GM12878 (cell line): ENCODE data around the gene LYRM4. TPM values are rescaled to one million over a fixed set of nuclear protein-coding genes. Genes with fewer than 3 reads are reported as not detected.

Source experiments
- ATAC-seq: fragments of 200-7000 bp; cut with Tn5 transposase; 3 replicates; pipeline ENCODE4 v1.9.1; 2020; ENCODE audit warnings: mild to moderate bottlenecking, moderate library complexity
- BruUV-seq: library from RNA; stranded (reverse); fragments of 400-500 nt; replicated peaks from 2 replicates; lab custom pipeline; 2021; lab: Mats Ljungman, UMichigan
- CTCF ChIA-PET: fragments of 300-600 bp; sonication (Branson Sonifier 250); formaldehyde crosslinking; extraction: SDS; loops from one replicate; lab custom pipeline; 2021; ENCODE audit warnings: inconsistent platforms; lab: Yijun Ruan, JAX
- POLR2A ChIA-PET: fragments of 350-600 bp; formaldehyde crosslinking; extraction: SDS; loops from one replicate; lab custom pipeline; 2021; ENCODE audit warnings: inconsistent platforms; lab: Charles Lee
- RAD21 ChIA-PET: fragments of 300-600 bp; sonication (Branson Sonifier 250); formaldehyde crosslinking; loops from one replicate; lab custom pipeline; 2023; ENCODE audit warnings: antibody characterized with exemption; ENCODE audit not compliant: unreplicated experiment; lab: Charles Lee
- SMC1A ChIA-PET: fragments of 300-600 bp; sonication (Branson Sonifier 250); formaldehyde crosslinking; loops from one replicate; lab custom pipeline; 2023; ENCODE audit not compliant: unreplicated experiment, uncharacterized antibody; lab: Charles Lee
- DNase-seq: peaks from one replicate; pipeline ENCODE4 v3.0.0-alpha.2; 2011; ENCODE audit warnings: low read depth, low spot score
- FAIRE-seq: peaks from 3 replicates; lab custom pipeline; 2011; peaks lifted over from hg19 to GRCh38; lab: Jason Lieb, UNC
- H2AFZ ChIP-seq: 2 replicates; pipeline ENCODE4 v1.6.0; 2011; ENCODE audit warnings: low read depth, low read length, control low read depth; ENCODE audit not compliant: control insufficient read depth
- H3K27ac ChIP-seq: 2 replicates; pipeline ENCODE4 v1.5.1; 2011; ENCODE audit warnings: control low read depth; ENCODE audit not compliant: control insufficient read depth, insufficient read depth
- H3K27me3 ChIP-seq, 2 experiments: replicated peaks in 1 of 2; 2 replicates each; pipeline versions ENCODE4 v1.6.0 to v1.6.1; 2011; ENCODE audit warnings: low read length in 1 of 2; ENCODE audit not compliant: control insufficient read depth in 2 of 2, insufficient read depth in 2 of 2
- H3K36me3 ChIP-seq, 2 experiments: 2 replicates each; pipeline ENCODE4 v1.5.1; 2011; ENCODE audit warnings: low read length in 1 of 2; ENCODE audit not compliant: control insufficient read depth in 2 of 2, insufficient read depth in 2 of 2
- H3K4me1 ChIP-seq: 2 replicates; pipeline ENCODE4 v1.6.1; 2011; ENCODE audit warnings: mild to moderate bottlenecking, low read length, moderate library complexity, mixed read lengths; ENCODE audit not compliant: control insufficient read depth, insufficient read depth
- H3K4me2 ChIP-seq: 2 replicates; pipeline ENCODE4 v1.6.0; 2011; ENCODE audit warnings: control low read depth; ENCODE audit not compliant: control insufficient read depth, insufficient read depth
- H3K4me3 ChIP-seq: fragments of 200-600 bp; sonication (generic); 2 replicates; pipeline ENCODE4 v1.5.1; 2016
- H3K79me2 ChIP-seq: 2 replicates; pipeline ENCODE4 v1.6.0; 2011; ENCODE audit warnings: low read length; ENCODE audit not compliant: control insufficient read depth, insufficient read depth
- H3K9ac ChIP-seq: 2 replicates; pipeline ENCODE4 v1.8.0; 2011; ENCODE audit warnings: low read length, control low read depth, mixed read lengths; ENCODE audit not compliant: control insufficient read depth, insufficient read depth
- H3K9me3 ChIP-seq: replicated peaks from 3 replicates; pipeline ENCODE4 v1.5.1; 2011; ENCODE audit warnings: mild to moderate bottlenecking, low read length; ENCODE audit not compliant: control insufficient read depth, insufficient read depth
- H4K20me1 ChIP-seq: 2 replicates; pipeline ENCODE4 v1.6.0; 2011; ENCODE audit not compliant: control insufficient read depth, insufficient read depth
- BACH1 ChIP-seq: fragments of 450-650 bp; IDR thresholded peaks from 2 replicates; pipeline ENCODE4 v1.6.1; 2017; ENCODE audit warnings: mild to moderate bottlenecking, borderline replicate concordance
- CBX3 ChIP-seq: fragments of 200-600 bp; sonication (generic); IDR thresholded peaks from 2 replicates; pipeline ENCODE4 v1.6.1; 2016; ENCODE audit warnings: low read depth, borderline replicate concordance
- IRF5 ChIP-seq: fragments of 450-650 bp; IDR thresholded peaks from 2 replicates; pipeline ENCODE4 v1.6.1; 2017; ENCODE audit warnings: borderline replicate concordance
- JUND ChIP-seq: IDR thresholded peaks from 2 replicates; pipeline ENCODE4 v1.6.1; 2012; ENCODE audit warnings: low read depth, mild to moderate bottlenecking, low read length, improper control_type of control experiment, moderate library complexity
- MAX ChIP-seq: IDR thresholded peaks from 2 replicates; pipeline ENCODE4 v1.6.1; 2012; ENCODE audit warnings: low read depth, low read length, improper control_type of control experiment
- RFX5 ChIP-seq: IDR thresholded peaks from 2 replicates; pipeline ENCODE4 v1.6.1; 2011; ENCODE audit warnings: low read depth, low read length, improper control_type of control experiment
- RUNX3 ChIP-seq: IDR thresholded peaks from 2 replicates; pipeline ENCODE4 v1.6.1; 2012; ENCODE audit warnings: low read length, inconsistent platforms
- SMARCA5 ChIP-seq: fragments of 450-650 bp; IDR thresholded peaks from 2 replicates; pipeline ENCODE4 v1.6.1; 2017; ENCODE audit warnings: mild to moderate bottlenecking
- SUPT20H ChIP-seq: IDR thresholded peaks from 2 replicates; pipeline ENCODE4 v1.6.1; 2011; ENCODE audit warnings: low read depth, mild to moderate bottlenecking, low read length, moderate library complexity, borderline replicate concordance; ENCODE audit not compliant: control insufficient read depth
- YBX1 ChIP-seq: fragments of 450-650 bp; IDR thresholded peaks from 2 replicates; pipeline ENCODE4 v1.6.1; 2016; ENCODE audit warnings: antibody characterized with exemption
- YY1 ChIP-seq: IDR thresholded peaks from 2 replicates; pipeline ENCODE4 v1.6.1; 2011; ENCODE audit warnings: low read depth, mild to moderate bottlenecking, low read length
- ZNF207 ChIP-seq: fragments of 450-650 bp; IDR thresholded peaks from 2 replicates; pipeline ENCODE4 v1.6.1; 2014; ENCODE audit warnings: antibody characterized with exemption, mild to moderate bottlenecking, borderline replicate concordance
- ZNF384 ChIP-seq: IDR thresholded peaks from 2 replicates; pipeline ENCODE4 v1.6.1; 2012; ENCODE audit warnings: low read depth, mild to moderate bottlenecking, low read length, improper control_type of control experiment, borderline replicate concordance
- ZSCAN29 ChIP-seq: fragments of 450-650 bp; IDR thresholded peaks from 2 replicates; pipeline ENCODE4 v1.6.1; 2017; ENCODE audit warnings: mild to moderate bottlenecking, moderate library complexity
- WGBS: methylation state at CpG from one replicate; pipeline ENCODE4 v1.1.6; 2016; ENCODE audit warnings: low lambda C conversion rate; ENCODE audit not compliant: insufficient replicate concordance, insufficient coverage; ENCODE audit errors: missing lambda C conversion rate; 5-methylcytosine and 5-hydroxymethylcytosine counted together
- in situ Hi-C: fragments of 300-500 bp; cut with MboI; formaldehyde crosslinking; loops from 9 replicates; pipeline ENCODE4 v1.14.3; 2018; ENCODE audit warnings: mixed read lengths
- intact Hi-C: fragments of 100-400 bp; cut with micrococcal nuclease; formaldehyde crosslinking; loops from one replicate; pipeline ENCODE4 v1.14.2; 2022; ENCODE audit not compliant: unreplicated experiment
- polyA plus RNA-seq, 11 experiments: library from polyadenylated mRNA; depleted of rRNA in 4 of 11; unstranded in 6 of 11; stranded (reverse) in 5 of 11; fragments of >200 nt; fragmentation: Nextera tagmentation in 4 of 11; fragmentation: Illumina TruSeq in 1 of 11; extraction: Ambion mirVana in 4 of 11; extraction: Trizol in 1 of 11; gene quantifications; 1 replicate in 1 of 11; 2 replicates in 10 of 11; pipeline versions ENCODE4 v1.2.1 to v1.2.3, GENCODE V29; 2011 to 2016; ENCODE audit warnings: inconsistent platforms in 2 of 11, missing spikeins in 2 of 11, low read depth in 1 of 11
- total RNA-seq, 4 experiments: library from RNA; depleted of rRNA in 3 of 4; stranded (reverse); fragments of >200 nt in 3 of 4; fragmentation: Illumina TruSeq in 1 of 4; extraction: Trizol in 1 of 4; gene quantifications; 2 replicates each; pipeline versions ENCODE4 v1.2.1 to v1.2.3, GENCODE V29; 2013 to 2021
- TF ChIP-seq, protein P1 (sequence below): fragments of 450-650 bp; IDR thresholded peaks from 2 replicates; pipeline ENCODE4 v1.6.1; 2017; ENCODE audit warnings: mild to moderate bottlenecking, moderate library complexity
- TF ChIP-seq, protein P2 (sequence below): fragments of 450-650 bp; formaldehyde crosslinking; IDR thresholded peaks from 2 replicates; pipeline ENCODE4 v1.5.0; 2022; ENCODE audit warnings: mild to moderate bottlenecking, missing genetic modification characterization

The LYRM4 gene
- total and polyA plus RNA-seq, 10 of the 15 experiments (the other 5 are each of a cell fraction or from before 2014, with no cell fraction given): 32.7 to 66.8 (median 44.0) TPM

- CTCF ChIA-PET: interaction anchor here (1.4 kb wide), 1 partner anchor 22 kb away, joined by 4 read pairs; no protein-coding TSS in a partner anchor
- no peak overlapping the region for H3K27ac ChIP-seq
- TF ChIP-seq, protein P1, sequence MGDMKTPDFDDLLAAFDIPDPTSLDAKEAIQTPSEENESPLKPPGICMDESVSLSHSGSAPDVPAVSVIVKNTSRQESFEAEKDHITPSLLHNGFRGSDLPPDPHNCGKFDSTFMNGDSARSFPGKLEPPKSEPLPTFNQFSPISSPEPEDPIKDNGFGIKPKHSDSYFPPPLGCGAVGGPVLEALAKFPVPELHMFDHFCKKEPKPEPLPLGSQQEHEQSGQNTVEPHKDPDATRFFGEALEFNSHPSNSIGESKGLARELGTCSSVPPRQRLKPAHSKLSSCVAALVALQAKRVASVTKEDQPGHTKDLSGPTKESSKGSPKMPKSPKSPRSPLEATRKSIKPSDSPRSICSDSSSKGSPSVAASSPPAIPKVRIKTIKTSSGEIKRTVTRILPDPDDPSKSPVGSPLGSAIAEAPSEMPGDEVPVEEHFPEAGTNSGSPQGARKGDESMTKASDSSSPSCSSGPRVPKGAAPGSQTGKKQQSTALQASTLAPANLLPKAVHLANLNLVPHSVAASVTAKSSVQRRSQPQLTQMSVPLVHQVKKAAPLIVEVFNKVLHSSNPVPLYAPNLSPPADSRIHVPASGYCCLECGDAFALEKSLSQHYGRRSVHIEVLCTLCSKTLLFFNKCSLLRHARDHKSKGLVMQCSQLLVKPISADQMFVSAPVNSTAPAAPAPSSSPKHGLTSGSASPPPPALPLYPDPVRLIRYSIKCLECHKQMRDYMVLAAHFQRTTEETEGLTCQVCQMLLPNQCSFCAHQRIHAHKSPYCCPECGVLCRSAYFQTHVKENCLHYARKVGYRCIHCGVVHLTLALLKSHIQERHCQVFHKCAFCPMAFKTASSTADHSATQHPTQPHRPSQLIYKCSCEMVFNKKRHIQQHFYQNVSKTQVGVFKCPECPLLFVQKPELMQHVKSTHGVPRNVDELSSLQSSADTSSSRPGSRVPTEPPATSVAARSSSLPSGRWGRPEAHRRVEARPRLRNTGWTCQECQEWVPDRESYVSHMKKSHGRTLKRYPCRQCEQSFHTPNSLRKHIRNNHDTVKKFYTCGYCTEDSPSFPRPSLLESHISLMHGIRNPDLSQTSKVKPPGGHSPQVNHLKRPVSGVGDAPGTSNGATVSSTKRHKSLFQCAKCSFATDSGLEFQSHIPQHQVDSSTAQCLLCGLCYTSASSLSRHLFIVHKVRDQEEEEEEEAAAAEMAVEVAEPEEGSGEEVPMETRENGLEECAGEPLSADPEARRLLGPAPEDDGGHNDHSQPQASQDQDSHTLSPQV: no peak
- TF ChIP-seq ZSCAN29 (no peak), BACH1 (no peak), SMARCA5 (no peak), YY1 (no peak), CBX3 (no peak), RFX5 (no peak), MAX (no peak), RUNX3 (no peak), JUND (no peak), SUPT20H (no peak), IRF5 (no peak), YBX1 (no peak), ZNF384 (no peak), ZNF207 (no peak)
- TF ChIP-seq, protein P2, sequence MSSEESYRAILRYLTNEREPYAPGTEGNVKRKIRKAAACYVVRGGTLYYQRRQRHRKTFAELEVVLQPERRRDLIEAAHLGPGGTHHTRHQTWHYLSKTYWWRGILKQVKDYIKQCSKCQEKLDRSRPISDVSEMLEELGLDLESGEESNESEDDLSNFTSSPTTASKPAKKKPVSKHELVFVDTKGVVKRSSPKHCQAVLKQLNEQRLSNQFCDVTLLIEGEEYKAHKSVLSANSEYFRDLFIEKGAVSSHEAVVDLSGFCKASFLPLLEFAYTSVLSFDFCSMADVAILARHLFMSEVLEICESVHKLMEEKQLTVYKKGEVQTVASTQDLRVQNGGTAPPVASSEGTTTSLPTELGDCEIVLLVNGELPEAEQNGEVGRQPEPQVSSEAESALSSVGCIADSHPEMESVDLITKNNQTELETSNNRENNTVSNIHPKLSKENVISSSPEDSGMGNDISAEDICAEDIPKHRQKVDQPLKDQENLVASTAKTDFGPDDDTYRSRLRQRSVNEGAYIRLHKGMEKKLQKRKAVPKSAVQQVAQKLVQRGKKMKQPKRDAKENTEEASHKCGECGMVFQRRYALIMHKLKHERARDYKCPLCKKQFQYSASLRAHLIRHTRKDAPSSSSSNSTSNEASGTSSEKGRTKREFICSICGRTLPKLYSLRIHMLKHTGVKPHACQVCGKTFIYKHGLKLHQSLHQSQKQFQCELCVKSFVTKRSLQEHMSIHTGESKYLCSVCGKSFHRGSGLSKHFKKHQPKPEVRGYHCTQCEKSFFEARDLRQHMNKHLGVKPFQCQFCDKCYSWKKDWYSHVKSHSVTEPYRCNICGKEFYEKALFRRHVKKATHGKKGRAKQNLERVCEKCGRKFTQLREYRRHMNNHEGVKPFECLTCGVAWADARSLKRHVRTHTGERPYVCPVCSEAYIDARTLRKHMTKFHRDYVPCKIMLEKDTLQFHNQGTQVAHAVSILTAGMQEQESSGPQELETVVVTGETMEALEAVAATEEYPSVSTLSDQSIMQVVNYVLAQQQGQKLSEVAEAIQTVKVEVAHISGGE (CRISPR knock-in tag): no peak
- TF ChIP-seq, all 136 proteins: peak for 0
- RAD21 ChIA-PET: no interaction called here
- no peak for FAIRE-seq
- SMC1A ChIA-PET: no interaction called here
- no peak for ATAC-seq
- Histone ChIP-seq H3K4me3 (no peak overlapping the region), H3K4me1 (no peaks in the 10 kb centered on the region), H3K9me3 (no peaks in the 10 kb centered on the region), H3K4me2 (no peak overlapping the region), H3K9ac (no peak overlapping the region), H2AFZ (no peak overlapping the region), H3K79me2 (no peaks in the 10 kb centered on the region), H3K36me3 (no peaks in the 10 kb centered on the region), H3K27me3 (peaks cover 0 to 3% of the 10 kb centered on the region in 2 experiments; a peak in 1 of 4 replicates), H4K20me1 (no peaks in the 10 kb centered on the region)
- BruUV-seq: no TSS peak
- in situ Hi-C loops (no loop called here), intact Hi-C loops (no loop called here)
- 39% methylated on average over 2 of the region's 2 CpGs for WGBS
- no peak for DNase-seq
- POLR2A ChIA-PET: no interaction called here
These were observed 181.1 kb downstream of the LYRM4 start for GRCh38 chr6:5079692-5080091.
